GM18861 (cell line): ENCODE results near the gene IGSF9B.

Experiments used
- ATAC-seq: cut with Tn5 transposase; IDR thresholded peaks from one replicate; pipeline ENCODE4 v1.9.1; 2021; ENCODE audit not compliant: unreplicated experiment

The IGSF9B gene

DNA sequence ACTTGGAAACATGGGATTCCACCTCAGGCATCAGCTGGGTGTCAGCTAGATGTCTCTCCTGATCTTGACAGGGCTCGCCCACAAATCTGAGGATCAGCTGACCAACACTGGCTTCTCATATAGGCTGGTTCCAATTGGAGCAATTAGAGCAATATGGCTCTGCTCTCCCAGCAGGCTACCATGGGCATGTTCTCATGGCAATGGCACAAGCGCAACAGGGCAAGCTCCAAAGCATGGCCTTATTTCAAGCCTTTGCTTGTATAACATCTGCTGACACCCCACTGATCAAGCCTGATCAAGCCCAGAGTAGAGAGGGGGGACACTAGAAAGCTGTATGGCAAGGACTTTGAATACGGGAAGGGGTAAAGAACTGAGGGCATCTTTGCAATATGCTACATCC, 70.7 kb downstream of the IGSF9B start:
- no peak for ATAC-seq

- ATAC-seq, result no peak
Observed at GRCh38 chr11:133872160-133872559, 84.6 kb downstream of the IGSF9B start.

DNA sequence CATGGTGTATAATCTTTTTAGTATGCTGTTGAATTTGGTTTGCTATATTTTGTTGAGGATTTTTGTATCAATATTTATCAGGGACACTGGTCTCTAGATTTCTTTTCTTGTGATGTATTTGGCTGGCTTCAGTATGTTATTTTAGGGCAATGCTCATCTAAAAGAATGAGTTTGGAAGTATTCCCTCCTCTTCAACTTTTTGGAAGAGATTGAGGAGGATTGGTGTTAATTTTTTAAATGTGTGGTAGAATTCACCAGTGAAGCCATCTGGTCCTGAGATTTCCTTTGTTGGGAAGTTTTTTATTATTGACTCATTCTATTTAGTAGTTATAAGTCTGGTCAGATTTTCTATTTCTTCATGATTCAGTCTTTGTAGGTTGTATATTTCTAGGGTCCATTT, 89.3 kb downstream of the IGSF9B start:
- ATAC-seq, result no peak

DNA sequence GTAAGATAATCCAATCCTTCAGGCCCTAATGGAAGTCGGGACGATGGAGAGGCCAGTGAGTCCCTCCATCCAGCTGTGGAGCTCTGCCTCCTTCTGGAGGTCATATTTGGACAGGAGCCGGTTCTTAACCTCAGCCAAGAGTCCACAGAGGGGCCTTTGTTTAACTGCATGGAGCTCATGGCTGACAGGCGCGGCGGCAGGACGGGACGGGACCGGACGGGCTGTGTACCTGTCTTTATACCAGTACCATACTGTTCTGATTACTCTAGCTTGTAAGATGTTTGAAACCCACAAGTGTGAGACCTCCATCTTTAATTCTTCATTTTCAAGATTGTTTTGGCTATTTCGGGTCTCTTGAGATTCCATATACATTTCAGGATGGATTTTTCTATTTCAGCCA, 91.3 kb downstream of the IGSF9B start:
- no peak for ATAC-seq

GRCh38 chr11:133864756-133865155, 92.0 kb downstream of the IGSF9B start:
- ATAC-seq, result no peak

GRCh38 chr11:133860151-133860550, 96.6 kb downstream of the IGSF9B start:
- ATAC-seq, result no peak
